ENCODE data around the gene LIN9. TPM values are rescaled to one million over a fixed set of nuclear protein-coding genes. Genes with fewer than 3 reads are reported as not detected.

The LIN9 gene
- total and polyA plus RNA-seq, 2 of the 8 experiments (the other 6 are each of a cell fraction or from before 2014, with no cell fraction given), result 5.6 to 12.6 TPM

- no peak for TF ChIP-seq CHD7 (IDR thresholded peaks at IDR 0.05; ENCODE audit: insufficient replicate concordance, low read length)
- TF ChIP-seq CHD1 (IDR thresholded peaks at IDR 0.05; ENCODE audit: low read depth, low read length), result no peak
- no peak for TF ChIP-seq CBX5 (IDR thresholded peaks at IDR 0.05; ENCODE audit: low read depth, low read length)
- no peak for TF ChIP-seq RAD21 (IDR thresholded peaks at IDR 0.05 in 1 of 2, conservative IDR thresholded peaks at IDR 0.05 in 1 of 2; ENCODE audit: low read depth in 2 of 2, low read length in 2 of 2)
- TF ChIP-seq RBBP5 (IDR thresholded peaks at IDR 0.05; ENCODE audit: borderline replicate concordance, low read depth, low read length), result no peak
- TF ChIP-seq SP2 (IDR thresholded peaks at IDR 0.05; ENCODE audit: low read length), result no peak
Observed at GRCh38 chr1:226355669-226356551, 46.9 kb upstream of the LIN9 start (continued).

Data from H1 (cell line).